H1 (cell line): ENCODE data around the gene NRSN2. TPM values are rescaled to one million over a fixed set of nuclear protein-coding genes. Genes with fewer than 3 reads are reported as not detected.

Experiments used
- ATF3 ChIP-seq: IDR thresholded peaks from 2 replicates; pipeline ENCODE4 v1.6.1; 2011; ENCODE audit warnings: low read depth, mild to moderate bottlenecking, low read length; ENCODE audit not compliant: insufficient read depth
- CHD7 ChIP-seq: fragments of 300-600 bp; sonication (generic); IDR thresholded peaks from 2 replicates; pipeline ENCODE4 v1.7.1; 2012; ENCODE audit warnings: low read length, moderate library complexity, mild to moderate bottlenecking, inconsistent platforms; ENCODE audit not compliant: insufficient replicate concordance
- EZH2 ChIP-seq: fragments of 200-600 bp; sonication (generic); IDR thresholded peaks from 2 replicates; pipeline ENCODE4 v1.7.1; 2012; ENCODE audit warnings: low read depth, mild to moderate bottlenecking, moderate library complexity, low read length, inconsistent platforms; ENCODE audit not compliant: severe bottlenecking
- FOSL1 ChIP-seq: IDR thresholded peaks from 2 replicates; pipeline ENCODE4 v1.6.1; 2011; ENCODE audit warnings: mild to moderate bottlenecking, low read depth, low read length, moderate library complexity; ENCODE audit not compliant: insufficient read depth
- PHF8 ChIP-seq: fragments of 200-600 bp; sonication (generic); conservative IDR thresholded peaks from 2 replicates; pipeline ENCODE4 v1.7.1; 2012; ENCODE audit warnings: low read depth, mild to moderate bottlenecking, inconsistent platforms, low read length, moderate library complexity
- YY1 ChIP-seq: IDR thresholded peaks from 2 replicates; pipeline ENCODE4 v1.6.1; 2011; ENCODE audit warnings: low read depth, mild to moderate bottlenecking, low read length
- polyA plus RNA-seq, 7 experiments: library from polyadenylated mRNA; depleted of rRNA in 3 of 7; stranded (reverse) in 5 of 7; unstranded in 2 of 7; fragments of >200 nt in 5 of 7; fragments of 200-250 nt in 2 of 7; gene quantifications; 1 replicate in 5 of 7; 2 replicates in 1 of 7; 4 replicates in 1 of 7; pipeline versions ENCODE4 v1.2.1 to v1.2.3, GENCODE V29; 2011 to 2013; ENCODE audit warnings: missing spikeins in 2 of 7, mixed read lengths in 2 of 7
- total RNA-seq: library from RNA; stranded (reverse); fragmentation: NEBNext Ultra II Directional; extraction: Animal tissue kit (Norgen Biotek cat#: 25700); gene quantifications from 2 replicates; pipeline ENCODE4 v1.2.1, GENCODE V29; 2021

The NRSN2 gene
- total and polyA plus RNA-seq, 2 of the 8 experiments (the other 6 are each of a cell fraction or from before 2014, with no cell fraction given): 19.4 to 33.3 TPM

- TF ChIP-seq CHD7: no peak
- TF ChIP-seq FOSL1: no peak
- no peak for TF ChIP-seq ATF3
- TF ChIP-seq PHF8: 0 out of 2 replicates have a peak, but pooled peaks have one; percentile 25
- no peak for TF ChIP-seq YY1
- TF ChIP-seq EZH2: peak; percentile 11
These were observed 34.8 kb downstream of the NRSN2 start (continued) for GRCh38 chr20:381581-382290.
